DND-41 (cell line): ENCODE measurements around the gene SLC22A7.

Source experiments
- ATAC-seq: fragments of 200-7000 bp; cut with Tn5 transposase; 3 replicates; pipeline ENCODE4 v1.9.1; 2021; ENCODE audit warnings: low read depth; ENCODE audit not compliant: insufficient read depth
- DNase-seq: peaks from one replicate; pipeline ENCODE4 v3.0.0-alpha.2; 2020
- H2AFZ ChIP-seq: 2 replicates; pipeline ENCODE4 v1.6.0; 2012; ENCODE audit warnings: low read depth, low read length
- H3K27ac ChIP-seq: 2 replicates; pipeline ENCODE4 v1.5.1; 2012; ENCODE audit warnings: low read length, inconsistent platforms
- H3K27me3 ChIP-seq: fragments of 200-600 bp; sonication (generic); 2 replicates; pipeline ENCODE4 v1.6.0; 2012; ENCODE audit warnings: low read length, mild to moderate bottlenecking, inconsistent platforms; ENCODE audit not compliant: insufficient read depth, poor library complexity
- H3K36me3 ChIP-seq: 2 replicates; pipeline ENCODE4 v1.5.1; 2012; ENCODE audit warnings: low read length, inconsistent platforms; ENCODE audit not compliant: insufficient read depth
- H3K4me1 ChIP-seq: 2 replicates; pipeline ENCODE4 v1.5.1; 2012; ENCODE audit warnings: mild to moderate bottlenecking, low read length; ENCODE audit not compliant: insufficient read depth
- H3K4me2 ChIP-seq: 2 replicates; pipeline ENCODE4 v1.6.0; 2012; ENCODE audit warnings: mild to moderate bottlenecking, moderate library complexity, low read length, inconsistent platforms; ENCODE audit not compliant: insufficient read depth
- H3K4me3 ChIP-seq, 2 experiments: fragments of 200-600 bp in 1 of 2; shearing (Covaris generic) in 1 of 2; 2 replicates each; pipeline ENCODE4 v1.5.1; 2012 to 2016; ENCODE audit warnings: inconsistent platforms in 2 of 2, low read length in 2 of 2, mild to moderate bottlenecking in 2 of 2, low read depth in 1 of 2, moderate library complexity in 1 of 2
- H3K79me2 ChIP-seq: 2 replicates; pipeline ENCODE4 v1.6.0; 2012; ENCODE audit warnings: low read length, inconsistent platforms; ENCODE audit not compliant: insufficient read depth
- H3K9ac ChIP-seq: 2 replicates; pipeline ENCODE4 v1.6.0; 2012; ENCODE audit warnings: low read depth, mild to moderate bottlenecking, inconsistent platforms, low read length, moderate library complexity
- H3K9me3 ChIP-seq: 2 replicates; pipeline ENCODE4 v1.5.1; 2012; ENCODE audit warnings: low read length, moderate library complexity, mild to moderate bottlenecking, inconsistent platforms; ENCODE audit not compliant: insufficient read depth, severe bottlenecking
- H4K20me1 ChIP-seq: 2 replicates; pipeline ENCODE4 v1.6.0; 2012; ENCODE audit warnings: low read length; ENCODE audit not compliant: insufficient read depth
- CTCF ChIP-seq: IDR thresholded peaks from 2 replicates; pipeline ENCODE4 v1.5.1; 2012; ENCODE audit warnings: borderline replicate concordance, low read length, moderate library complexity, mild to moderate bottlenecking; ENCODE audit not compliant: poor library complexity, severe bottlenecking; ENCODE audit errors: extremely low read depth
- EZH2 ChIP-seq: IDR thresholded peaks from 3 replicates; pipeline ENCODE4 v1.6.1; 2012; ENCODE audit warnings: borderline replicate concordance, low read depth, mild to moderate bottlenecking, moderate library complexity, low read length, inconsistent platforms; ENCODE audit not compliant: severe bottlenecking

The SLC22A7 gene

GRCh38 chr6:43258180-43258579 lies 39.9 kb upstream of the SLC22A7 start:
- Histone ChIP-seq H3K4me1 (no peaks in the 10 kb centered on the region), H3K27ac (no peak overlapping the region), H3K27me3 (peaks cover 5% of the 10 kb centered on the region), H3K36me3 (no peaks in the 10 kb centered on the region), H3K9ac (no peak overlapping the region), H3K4me3 (no peak overlapping the region), H2AFZ (no peak overlapping the region), H4K20me1 (no peaks in the 10 kb centered on the region), H3K4me2 (no peak overlapping the region), H3K9me3 (no peaks in the 10 kb centered on the region), H3K79me2 (no peaks in the 10 kb centered on the region)
- DNase-seq: no peak
- ATAC-seq: no peak
- TF ChIP-seq EZH2 (no peak), CTCF (no peak)

- no peak overlapping the region for H3K27ac ChIP-seq
- no peak overlapping the region for H2AFZ ChIP-seq
- H3K27me3 ChIP-seq: peaks cover 5% of the 10 kb centered on the region
- ATAC-seq (no peak), DNase-seq (no peak)
- H3K9me3 ChIP-seq: no peaks in the 10 kb centered on the region
- H3K9ac ChIP-seq: no peak overlapping the region
- no peak for TF ChIP-seq CTCF
- no peak for TF ChIP-seq EZH2
- no peaks in the 10 kb centered on the region for H4K20me1 ChIP-seq
- no peaks in the 10 kb centered on the region for H3K36me3 ChIP-seq
- H3K4me2 ChIP-seq: no peak overlapping the region
- no peaks in the 10 kb centered on the region for H3K79me2 ChIP-seq
- H3K4me1 ChIP-seq: no peaks in the 10 kb centered on the region
- no peak overlapping the region for H3K4me3 ChIP-seq
Observed at GRCh38 chr6:43258807-43259686, 39.0 kb upstream of the SLC22A7 start.

- Histone ChIP-seq H3K9ac (no peak overlapping the region), H3K4me2 (no peak overlapping the region), H3K79me2 (no peaks in the 10 kb centered on the region), H3K9me3 (no peaks in the 10 kb centered on the region), H3K4me3 (no peak overlapping the region), H3K27ac (no peak overlapping the region), H4K20me1 (no peaks in the 10 kb centered on the region), H3K4me1 (no peaks in the 10 kb centered on the region), H2AFZ (no peak overlapping the region), H3K27me3 (peaks cover 14% of the 10 kb centered on the region), H3K36me3 (no peaks in the 10 kb centered on the region)
- TF ChIP-seq EZH2 (no peak), CTCF (no peak)
- no peak for ATAC-seq
- DNase-seq: no peak
Observed at GRCh38 chr6:43260791-43261190, 37.3 kb upstream of the SLC22A7 start.
